LNCAP (cell line): Measurements from ENCODE around the gene ASMTL.

Experiments used
- CTCF ChIP-seq: fragments of 450-650 bp; IDR thresholded peaks from 2 replicates; pipeline ENCODE4 v1.5.1; 2017; ENCODE audit warnings: mild to moderate bottlenecking

Gene ASMTL

GRCh38 chrX:1444561-1445500 lies 7.9 kb downstream of the ASMTL start:
- TF ChIP-seq CTCF = no peak

- TF ChIP-seq CTCF = no peak
These were observed 9.1 kb downstream of the ASMTL start for GRCh38 chrX:1443496-1444075.

- TF ChIP-seq CTCF = no peak
These were observed 9.9 kb downstream of the ASMTL start for GRCh38 chrX:1442724-1443367.

- no peak for TF ChIP-seq CTCF
These were observed 10.6 kb downstream of the ASMTL start for GRCh38 chrX:1442016-1442665.

GRCh38 chrX:1440506-1440905 lies 12.2 kb downstream of the ASMTL start:
- TF ChIP-seq CTCF = no peak

GRCh38 chrX:1435241-1435895 lies 17.3 kb downstream of the ASMTL start:
- TF ChIP-seq CTCF = no peak

GRCh38 chrX:1434871-1435240 lies 17.9 kb downstream of the ASMTL start:
- TF ChIP-seq CTCF = no peak
